HG03342 (cell line): ENCODE measurements around the gene ANO3.
"Not testable (repeated sequence)": the region's sequence is repeated elsewhere in the genome, so short reads cannot be mapped to it uniquely, and the experiment has no call there.

Experiments used
- ATAC-seq: cut with Tn5 transposase; IDR thresholded peaks from one replicate; pipeline ENCODE4 v1.9.1; 2021; ENCODE audit warnings: mild to moderate bottlenecking, moderate library complexity; ENCODE audit not compliant: unreplicated experiment

Gene ANO3

GRCh38 chr11:26331911-26332571 lies at the start of gene ANO3:
TSS of gene ANO3 (plus strand) at chr11:26332130. CDS start at chr11:26332276, 146 bp downstream.
- peak; percentile 99 for ATAC-seq

GRCh38 chr11:26283852-26284408 lies 48.0 kb upstream of the ANO3 start:
- no peak for ATAC-seq

- no peak for ATAC-seq
Observed at GRCh38 chr11:26285608-26286007, 46.3 kb upstream of the ANO3 start.

GRCh38 chr11:26286472-26287066 lies 45.4 kb upstream of the ANO3 start:
- no peak for ATAC-seq

- no peak for ATAC-seq
Observed at GRCh38 chr11:26287067-26287518, 44.8 kb upstream of the ANO3 start.

GRCh38 chr11:26297189-26297975 lies 34.5 kb upstream of the ANO3 start:
- ATAC-seq: peak; percentile 96

GRCh38 chr11:26316372-26316771 lies 15.6 kb upstream of the ANO3 start:
- not testable (repeated sequence) for ATAC-seq

- ATAC-seq: no peak
Observed at GRCh38 chr11:26319906-26320305, 12.0 kb upstream of the ANO3 start.

- no peak for ATAC-seq
Observed at GRCh38 chr11:26321516-26321915, 10.4 kb upstream of the ANO3 start.

GRCh38 chr11:26322335-26323067 lies 9.4 kb upstream of the ANO3 start:
- ATAC-seq: no peak

- no peak for ATAC-seq
Observed at GRCh38 chr11:26323837-26324236, 8.1 kb upstream of the ANO3 start.

GRCh38 chr11:26324270-26324669 lies 7.7 kb upstream of the ANO3 start:
- ATAC-seq: no peak

GRCh38 chr11:26326793-26327400 lies 5.0 kb upstream of the ANO3 start:
- ATAC-seq: no peak

GRCh38 chr11:26329206-26329605 lies 2.7 kb upstream of the ANO3 start:
- ATAC-seq: no peak

GRCh38 chr11:26330262-26330661 lies 1.7 kb upstream of the ANO3 start:
- ATAC-seq: no peak

GRCh38 chr11:26332572-26332915 lies 614 bp downstream of the ANO3 start:
- ATAC-seq: no peak

- no peak for ATAC-seq
Observed at GRCh38 chr11:26333906-26334305, 2.0 kb downstream of the ANO3 start.

GRCh38 chr11:26335903-26336302 lies 4.0 kb downstream of the ANO3 start:
- no peak for ATAC-seq

- no peak for ATAC-seq
Observed at GRCh38 chr11:26344647-26345046, 12.7 kb downstream of the ANO3 start.

- ATAC-seq: no peak
Observed at GRCh38 chr11:26348776-26349175, 16.8 kb downstream of the ANO3 start.

GRCh38 chr11:26350002-26350401 lies 18.1 kb downstream of the ANO3 start:
- ATAC-seq: no peak
